Transverse colon (tissue), 4 donors: Measurements from ENCODE around the gene ERP27. TPM values are rescaled to one million over a fixed set of nuclear protein-coding genes. Genes with fewer than 3 reads are reported as not detected.

Experiments used
- DNase-seq: peaks from one replicate; pipeline ENCODE4 v3.0.0-alpha.2; 2019
- H3K27ac ChIP-seq, 4 donors: fragments of 200-600 bp; sonication (generic); 2 replicates each; pipeline ENCODE4 v1.5.1; 2016 to 2018; ENCODE audit warnings: inconsistent platforms in 4 of 4
- H3K27me3 ChIP-seq: fragments of 200-600 bp; sonication (generic); 2 replicates; pipeline ENCODE4 v1.5.1; 2017; ENCODE audit warnings: inconsistent platforms
- H3K36me3 ChIP-seq, 4 donors: fragments of 200-600 bp; sonication (generic); 2 replicates each; pipeline ENCODE4 v1.5.1; 2017 to 2019; ENCODE audit warnings: inconsistent platforms in 4 of 4
- H3K4me1 ChIP-seq, 4 donors: fragments of 200-600 bp; sonication (generic); 2 replicates each; pipeline ENCODE4 v1.5.1; 2017 to 2020; ENCODE audit warnings: inconsistent platforms in 4 of 4
- H3K4me3 ChIP-seq, 4 donors: fragments of 200-600 bp; sonication (generic); 1 replicate in 1 of 4; 2 replicates in 3 of 4; pipeline versions ENCODE4 v1.5.1 to v1.6.1; 2017 to 2019; ENCODE audit warnings: inconsistent platforms in 4 of 4
- H3K9me3 ChIP-seq, 2 donors: fragments of 200-600 bp; sonication (generic); 2 replicates each; pipeline ENCODE4 v1.5.1; 2017 to 2019; ENCODE audit warnings: inconsistent platforms in 2 of 2
- CTCF ChIP-seq, 5 experiments: fragments of 200-600 bp in 3 of 5; fragments of 450-650 bp in 2 of 5; sonication (generic) in 3 of 5; IDR thresholded peaks; 1 replicate in 2 of 5; 2 replicates in 3 of 5; pipeline ENCODE4 v1.5.1; 2016 to 2017; ENCODE audit warnings: antibody characterized with exemption in 5 of 5, inconsistent platforms in 3 of 5, mild to moderate bottlenecking in 2 of 5, moderate library complexity in 1 of 5
- EP300 ChIP-seq: sonication (generic); formaldehyde crosslinking; IDR thresholded peaks from one replicate; pipeline ENCODE4 v1.6.1; 2017; ENCODE audit warnings: antibody characterized with exemption, low read depth
- POLR2A ChIP-seq: fragments of 450-650 bp; IDR thresholded peaks from one replicate; pipeline ENCODE4 v1.6.1; 2016; ENCODE audit warnings: antibody characterized with exemption, mild to moderate bottlenecking, moderate library complexity
- POLR2AphosphoS5 ChIP-seq, 3 donors: sonication (generic); formaldehyde crosslinking; IDR thresholded peaks; one replicate each; pipeline ENCODE4 v1.6.1; 2016; ENCODE audit warnings: antibody characterized with exemption in 3 of 3
- WGBS, 2 donors: methylation state at CpG; one replicate each; pipeline ENCODE4 v1.1.5; 2018; ENCODE audit warnings: low coverage in 1 of 2; 5-methylcytosine and 5-hydroxymethylcytosine counted together
- in situ Hi-C, 4 donors: fragments of 200-750 bp; cut with MboI; loops; one replicate each; pipeline versions ENCODE4 v1.15.0 to v1.15.1; 2017; ENCODE audit warnings: low sequenced_read_pairs in 3 of 4, low pct_ligation_motif_present in 1 of 4, low pct_unique_long_range_greater_than_20kb in 1 of 4
- intact Hi-C: fragments of 100-400 bp; cut with DNase I; formaldehyde crosslinking; loops from one replicate; pipeline ENCODE4 v1.15.1; 2023; ENCODE audit warnings: low total_unique reads
- total RNA-seq, 4 donors: library from RNA; depleted of rRNA; stranded (reverse); fragments of >200 nt; gene quantifications; one replicate each; pipeline ENCODE4 v1.1.0, GENCODE V29; 2016

The ERP27 gene
- total RNA-seq, 4 donors from 2014 or later, result 0.64 to 2.6 TPM; not detected in 2

DNA sequence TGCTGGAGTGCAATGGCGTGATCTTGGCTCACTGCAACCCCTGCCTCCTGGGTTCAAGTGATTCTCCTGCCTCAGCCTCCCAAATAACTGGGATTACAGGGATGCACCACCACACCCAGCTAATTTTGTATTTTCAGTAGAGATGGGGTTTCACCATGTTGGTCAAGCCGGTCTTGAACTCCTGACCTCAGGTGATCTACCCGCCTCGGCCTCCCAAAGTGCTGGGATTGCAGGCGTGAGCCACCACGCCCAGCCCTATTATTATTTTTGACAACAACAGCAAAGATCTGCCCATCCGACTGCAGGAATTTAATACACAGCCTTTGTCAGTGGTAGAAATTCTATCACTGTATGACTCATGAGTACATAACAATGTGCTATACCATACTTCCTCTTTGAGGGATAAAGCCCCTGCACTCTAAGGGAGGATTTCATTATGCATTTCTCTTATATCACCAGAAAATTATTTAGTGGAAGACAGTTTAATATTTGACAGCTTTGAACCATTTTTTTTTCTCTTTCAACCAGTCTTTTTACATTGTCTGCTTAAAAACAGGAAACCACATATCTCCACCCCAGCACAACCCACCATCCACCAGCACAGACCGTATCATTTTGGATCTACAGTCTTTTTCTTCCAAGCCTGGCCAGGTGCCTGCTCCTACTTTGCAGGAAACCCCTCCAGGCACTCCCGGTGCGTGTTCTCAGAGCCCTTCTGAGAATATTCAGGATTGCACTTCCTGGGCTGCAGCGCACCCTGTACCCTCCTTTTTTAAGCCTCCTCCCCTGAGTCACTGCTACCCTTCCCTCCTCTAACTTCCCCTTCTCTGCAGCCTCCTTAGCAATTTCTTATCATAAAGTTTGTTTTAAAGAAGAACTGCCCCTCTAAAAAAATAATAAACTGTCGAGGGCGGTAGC, 22.5 kb upstream of the ERP27 start:
- Histone ChIP-seq H3K4me1 (peaks cover 0 to 13% (median 6%) of the 10 kb centered on the region in 4 donors), H3K4me3 (peak overlapping the region in 3 of 4 donors; percentile 20 to 47 (median 21)), H3K27me3 (no peaks in the 10 kb centered on the region), H3K36me3 (no peaks in the 10 kb centered on the region), H3K27ac (peak overlapping the region; percentile 49 to 76 (median 70)), H3K9me3 (no peaks in the 10 kb centered on the region)
- in situ Hi-C loops, result no loop called here
- DNase-seq, result peak; percentile 21
- 45 to 55% methylated on average over 10 to 13 of the region's 13 CpGs for WGBS, 2 donors
- intact Hi-C loops, result no loop called here
- TF ChIP-seq CTCF (IDR thresholded peaks at IDR 0.05), result no peak
- TF ChIP-seq POLR2AphosphoS5 (IDR thresholded peaks at IDR 0.05), result no peak
- no peak for TF ChIP-seq EP300
- TF ChIP-seq POLR2A, result no peak

DNA sequence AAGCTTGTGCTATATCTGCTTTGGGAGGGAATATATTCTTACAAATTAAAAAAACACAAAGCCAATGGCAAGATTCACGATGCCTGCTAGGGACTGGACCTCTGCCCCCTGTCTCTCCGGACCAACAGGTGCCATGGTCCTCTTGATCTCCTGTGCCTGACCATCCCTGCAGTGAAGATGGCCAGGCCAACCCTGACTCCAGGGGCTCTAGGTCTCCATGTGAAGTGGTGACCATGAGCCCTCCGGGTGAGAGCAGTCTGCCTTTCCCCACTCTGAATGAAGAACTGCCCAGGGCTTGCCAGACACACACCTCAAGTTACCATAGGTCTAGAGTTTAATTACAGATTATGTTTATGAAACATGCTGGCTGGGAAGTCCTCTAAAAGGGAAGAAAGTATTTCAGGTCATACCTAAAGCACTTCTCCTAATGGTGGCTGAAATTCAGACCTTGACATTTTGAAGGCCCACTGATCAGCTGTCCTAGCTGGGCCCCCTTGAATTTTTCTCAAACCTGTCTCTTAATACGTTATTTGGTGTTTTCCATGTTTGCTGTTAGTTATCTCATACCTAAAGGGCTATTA, 21.7 kb upstream of the ERP27 start:
- Histone ChIP-seq H3K36me3 (no peaks in the 10 kb centered on the region), H3K4me3 (peak overlapping the region in 3 of 4 donors; percentile 2 to 47 (median 21)), H3K4me1 (peaks cover 0 to 13% (median 6%) of the 10 kb centered on the region in 4 donors), H3K27ac (peak overlapping the region; percentile 49 to 76 (median 70)), H3K9me3 (no peaks in the 10 kb centered on the region), H3K27me3 (no peaks in the 10 kb centered on the region)
- intact Hi-C loops (no loop called here), in situ Hi-C loops (no loop called here)
- TF ChIP-seq EP300 (no peak), CTCF (IDR thresholded peaks at IDR 0.05) (no peak), POLR2AphosphoS5 (IDR thresholded peaks at IDR 0.05) (no peak), POLR2A (no peak)
- 62 to 66% methylated on average over 2 to 4 of the region's 4 CpGs for WGBS, 2 donors
- no peak for DNase-seq

GRCh38 chr12:14959463-14959862, 21.1 kb upstream of the ERP27 start:
- Histone ChIP-seq H3K27ac (peak overlapping the region; percentile 49 to 76 (median 70)), H3K4me3 (peak overlapping the region in 2 of 4 donors; percentile 21 to 47), H3K9me3 (no peaks in the 10 kb centered on the region), H3K27me3 (no peaks in the 10 kb centered on the region), H3K36me3 (no peaks in the 10 kb centered on the region), H3K4me1 (peaks cover 0 to 13% (median 6%) of the 10 kb centered on the region in 4 donors)
- no peak for DNase-seq
- in situ Hi-C loops, result no loop called here
- intact Hi-C loops, result no loop called here
- 60 to 71% methylated on average over 3 of the region's 3 CpGs for WGBS, 2 donors
- TF ChIP-seq CTCF (IDR thresholded peaks at IDR 0.05), result no peak

GRCh38 chr12:14959126-14959440, 20.7 kb upstream of the ERP27 start:
- H3K4me3 ChIP-seq, result peak overlapping the region in 1 of 4 donors; percentile 47
- H3K9me3 ChIP-seq, result no peaks in the 10 kb centered on the region
- H3K36me3 ChIP-seq, result no peaks in the 10 kb centered on the region
- no peak for TF ChIP-seq POLR2A
- no peak for TF ChIP-seq EP300
- no peak for TF ChIP-seq POLR2AphosphoS5 (IDR thresholded peaks at IDR 0.05)
- TF ChIP-seq CTCF (IDR thresholded peaks at IDR 0.05), result no peak
- 55 to 65% methylated on average over 9 to 10 of the region's 10 CpGs for WGBS, 2 donors
- H3K4me1 ChIP-seq, result peaks cover 0 to 14% (median 6%) of the 10 kb centered on the region in 4 donors
- H3K27ac ChIP-seq, result peak overlapping the region; percentile 49 to 76 (median 70)
- intact Hi-C loops (no loop called here), in situ Hi-C loops (no loop called here)
- DNase-seq, result no peak
- no peaks in the 10 kb centered on the region for H3K27me3 ChIP-seq
